ENCODE data around the gene RCVRN.

The RCVRN gene

GRCh38 chr17:9938764-9939163 lies 33.7 kb upstream of the RCVRN start:
- Histone ChIP-seq H3K36me3 (peaks cover 98 to 100% (median 100%) of the 10 kb centered on the region in 11 experiments), H3K4me2 (no peak overlapping the region)

GRCh38 chr17:9937901-9938300 lies 32.8 kb upstream of the RCVRN start:
- H4K20me1 ChIP-seq, result peaks cover 0 to 97% (median 72%) of the 10 kb centered on the region in 11 experiments; a peak in 20 of 22 replicates
- H3K4me1 ChIP-seq, result peaks cover 0 to 34% (median 17%) of the 10 kb centered on the region in 10 experiments; a peak in 12 of 20 replicates
- H3K9me3 ChIP-seq (replicated peaks in 1 of 11), result peaks cover 7 to 45% (median 33%) of the 10 kb centered on the region in 11 experiments; a peak in 21 of 22 replicates
- H3K36me3 ChIP-seq, result peaks cover 98 to 100% (median 100%) of the 10 kb centered on the region in 11 experiments
- H3K27me3 ChIP-seq, result no peaks in the 10 kb centered on the region
- TF ChIP-seq Cebpa-rat (IDR thresholded peaks at IDR 0.05), result no peak
- no peak overlapping the region for H3K4me3 ChIP-seq
- H3K27ac ChIP-seq, result no peak overlapping the region
- H3K4me2 ChIP-seq, result peak overlapping the region in 1 of 11 experiments; percentile 1; a peak in 4 of 22 replicates
- H3K9ac ChIP-seq, result no peak overlapping the region

More at GRCh38 chr17:9938764-9939163, 33.7 kb upstream of the RCVRN start:
- peaks cover 0 to 98% (median 79%) of the 10 kb centered on the region in 11 experiments; a peak in 20 of 22 replicates for H4K20me1 ChIP-seq
- H3K27me3 ChIP-seq, result no peaks in the 10 kb centered on the region
- no peak overlapping the region for H3K9ac ChIP-seq
- peaks cover 7 to 51% (median 33%) of the 10 kb centered on the region in 11 experiments; a peak in 21 of 22 replicates for H3K9me3 ChIP-seq (replicated peaks in 1 of 11)
- no peak for TF ChIP-seq Cebpa-rat (IDR thresholded peaks at IDR 0.05)
- no peak overlapping the region for H3K4me3 ChIP-seq
- no peak overlapping the region for H3K27ac ChIP-seq
- peaks cover 0 to 34% (median 17%) of the 10 kb centered on the region in 10 experiments; a peak in 12 of 20 replicates for H3K4me1 ChIP-seq

GRCh38 chr17:9937241-9937761 lies 32.2 kb upstream of the RCVRN start:
- Histone ChIP-seq H3K4me1 (peaks cover 0 to 34% (median 17%) of the 10 kb centered on the region in 10 experiments; a peak in 12 of 20 replicates), H3K9ac (no peak overlapping the region), H3K9me3 (replicated peaks in 1 of 11) (peaks cover 7 to 43% (median 33%) of the 10 kb centered on the region in 11 experiments; a peak in 21 of 22 replicates), H4K20me1 (peaks cover 0 to 97% (median 71%) of the 10 kb centered on the region in 11 experiments; a peak in 20 of 22 replicates), H3K4me3 (no peak overlapping the region), H3K27ac (no peak overlapping the region), H3K36me3 (peaks cover 92 to 100% (median 100%) of the 10 kb centered on the region in 11 experiments), H3K4me2 (peak overlapping the region in 3 of 11 experiments; percentile 1 to 41 (median 13); a peak in 3 of 22 replicates), H3K27me3 (no peaks in the 10 kb centered on the region)
- no peak for TF ChIP-seq Cebpa-rat (IDR thresholded peaks at IDR 0.05)

GRCh38 chr17:9936095-9936494 lies 31.0 kb upstream of the RCVRN start:
- no peak overlapping the region; a peak in 1 of 22 replicates for H3K27ac ChIP-seq
- peaks cover 7 to 32% (median 26%) of the 10 kb centered on the region in 11 experiments; a peak in 21 of 22 replicates for H3K9me3 ChIP-seq (replicated peaks in 1 of 11)
- TF ChIP-seq Cebpa-rat (IDR thresholded peaks at IDR 0.05), result no peak
- H3K4me3 ChIP-seq, result no peak overlapping the region
- H3K27me3 ChIP-seq, result no peaks in the 10 kb centered on the region
- H3K4me2 ChIP-seq, result peak overlapping the region in 2 of 11 experiments; percentile 6 to 47; a peak in 2 of 22 replicates
- no peak overlapping the region for H3K9ac ChIP-seq
- peaks cover 3 to 34% (median 18%) of the 10 kb centered on the region in 10 experiments; a peak in 16 of 20 replicates for H3K4me1 ChIP-seq
- peaks cover 88 to 100% (median 100%) of the 10 kb centered on the region in 11 experiments for H3K36me3 ChIP-seq
- H4K20me1 ChIP-seq, result peaks cover 0 to 98% (median 79%) of the 10 kb centered on the region in 11 experiments; a peak in 20 of 22 replicates

GRCh38 chr17:9935408-9935807 lies 30.3 kb upstream of the RCVRN start:
- no peaks in the 10 kb centered on the region for H3K27me3 ChIP-seq
- no peak for TF ChIP-seq Cebpa-rat (IDR thresholded peaks at IDR 0.05)
- H3K4me1 ChIP-seq, result peaks cover 10 to 34% (median 23%) of the 10 kb centered on the region in 10 experiments; a peak in 17 of 20 replicates

GRCh38 chr17:9934331-9934730 lies 29.3 kb upstream of the RCVRN start:
- Histone ChIP-seq H3K9ac (no peak overlapping the region), H4K20me1 (peaks cover 0 to 99% (median 69%) of the 10 kb centered on the region in 11 experiments; a peak in 19 of 22 replicates), H3K27ac (no peak overlapping the region), H3K36me3 (peaks cover 77 to 100% (median 100%) of the 10 kb centered on the region in 11 experiments), H3K4me1 (peaks cover 10 to 31% (median 25%) of the 10 kb centered on the region in 10 experiments; a peak in 17 of 20 replicates), H3K4me2 (no peak overlapping the region), H3K27me3 (no peaks in the 10 kb centered on the region), H3K9me3 (replicated peaks in 1 of 11) (peaks cover 7 to 14% (median 13%) of the 10 kb centered on the region in 11 experiments; a peak in 21 of 22 replicates), H3K4me3 (no peak overlapping the region)
- TF ChIP-seq Cebpa-rat (IDR thresholded peaks at IDR 0.05), result no peak

More at GRCh38 chr17:9935408-9935807, 30.3 kb upstream of the RCVRN start:
- no peak overlapping the region for H3K9ac ChIP-seq
- H3K4me2 ChIP-seq, result no peak overlapping the region
- H3K9me3 ChIP-seq (replicated peaks in 1 of 11), result peaks cover 7 to 25% (median 20%) of the 10 kb centered on the region in 11 experiments; a peak in 21 of 22 replicates
- H3K27ac ChIP-seq, result peak overlapping the region in 1 of 11 experiments; percentile 10; a peak in 1 of 22 replicates
- peaks cover 88 to 100% (median 100%) of the 10 kb centered on the region in 11 experiments for H3K36me3 ChIP-seq
- H4K20me1 ChIP-seq, result peaks cover 0 to 98% (median 72%) of the 10 kb centered on the region in 11 experiments; a peak in 19 of 22 replicates
- H3K4me3 ChIP-seq, result no peak overlapping the region

- Histone ChIP-seq H3K36me3 (peaks cover 58 to 98% (median 91%) of the 10 kb centered on the region in 11 experiments), H3K27ac (no peak overlapping the region), H4K20me1 (peaks cover 0 to 96% (median 52%) of the 10 kb centered on the region in 11 experiments; a peak in 19 of 22 replicates), H3K4me2 (no peak overlapping the region), H3K9me3 (replicated peaks in 1 of 11) (no peaks in the 10 kb centered on the region), H3K9ac (no peak overlapping the region), H3K4me1 (peaks cover 10 to 24% (median 19%) of the 10 kb centered on the region in 10 experiments; a peak in 17 of 20 replicates), H3K4me3 (no peak overlapping the region), H3K27me3 (no peaks in the 10 kb centered on the region)
- no peak for TF ChIP-seq Cebpa-rat (IDR thresholded peaks at IDR 0.05)
Measured at GRCh38 chr17:9932491-9932890, 27.4 kb upstream of the RCVRN start.

GRCh38 chr17:9931144-9931741 lies 26.2 kb upstream of the RCVRN start:
- Histone ChIP-seq H3K27me3 (no peaks in the 10 kb centered on the region), H3K9me3 (replicated peaks in 1 of 11) (no peaks in the 10 kb centered on the region), H3K36me3 (peaks cover 47 to 97% (median 90%) of the 10 kb centered on the region in 11 experiments), H3K27ac (no peak overlapping the region), H3K4me2 (no peak overlapping the region), H3K4me3 (no peak overlapping the region), H3K9ac (no peak overlapping the region), H4K20me1 (peaks cover 0 to 95% (median 43%) of the 10 kb centered on the region in 11 experiments; a peak in 19 of 22 replicates), H3K4me1 (peaks cover 4 to 20% (median 14%) of the 10 kb centered on the region in 10 experiments; a peak in 16 of 20 replicates)
- no peak for TF ChIP-seq Cebpa-rat (IDR thresholded peaks at IDR 0.05)

Data from BLaER1 treated with 17β-estradiol and CSF1 and Interleukin-3, amounts not matched to agents 10 nM and 100 nM (cell line).